Duodenal mucosa (tissue), 2 donors: ENCODE measurements around the gene HOXD1.

ENCODE experiments used
- H3K27ac ChIP-seq: one replicate; pipeline ENCODE4 v1.7.0; 2013; ENCODE audit warnings: low read depth, low read length
- H3K27me3 ChIP-seq, 2 donors: one replicate each; pipeline ENCODE4 v1.7.0; 2013; ENCODE audit warnings: low read length in 2 of 2, control low read depth in 1 of 2; ENCODE audit not compliant: insufficient read depth in 2 of 2, control insufficient read depth in 1 of 2
- H3K36me3 ChIP-seq, 2 donors: one replicate each; pipeline ENCODE4 v1.7.0; 2013; ENCODE audit warnings: low read length in 2 of 2, control low read depth in 1 of 2; ENCODE audit not compliant: insufficient read depth in 2 of 2, control insufficient read depth in 1 of 2
- H3K4me1 ChIP-seq, 2 donors: one replicate each; pipeline ENCODE4 v1.7.0; 2013; ENCODE audit warnings: low read length in 2 of 2, control low read depth in 1 of 2; ENCODE audit not compliant: insufficient read depth in 2 of 2, control insufficient read depth in 1 of 2
- H3K4me3 ChIP-seq, 2 donors: one replicate each; pipeline ENCODE4 v1.7.0; 2013; ENCODE audit warnings: low read length in 2 of 2, low read depth in 1 of 2
- H3K9ac ChIP-seq, 2 donors: one replicate each; pipeline ENCODE4 v1.7.0; 2013; ENCODE audit warnings: low read length in 2 of 2, low read depth in 1 of 2
- H3K9me3 ChIP-seq, 2 donors: one replicate each; pipeline ENCODE4 v1.7.0; 2013; ENCODE audit warnings: low read length in 2 of 2, control low read depth in 1 of 2; ENCODE audit not compliant: control insufficient read depth in 1 of 2

The HOXD1 gene

DNA sequence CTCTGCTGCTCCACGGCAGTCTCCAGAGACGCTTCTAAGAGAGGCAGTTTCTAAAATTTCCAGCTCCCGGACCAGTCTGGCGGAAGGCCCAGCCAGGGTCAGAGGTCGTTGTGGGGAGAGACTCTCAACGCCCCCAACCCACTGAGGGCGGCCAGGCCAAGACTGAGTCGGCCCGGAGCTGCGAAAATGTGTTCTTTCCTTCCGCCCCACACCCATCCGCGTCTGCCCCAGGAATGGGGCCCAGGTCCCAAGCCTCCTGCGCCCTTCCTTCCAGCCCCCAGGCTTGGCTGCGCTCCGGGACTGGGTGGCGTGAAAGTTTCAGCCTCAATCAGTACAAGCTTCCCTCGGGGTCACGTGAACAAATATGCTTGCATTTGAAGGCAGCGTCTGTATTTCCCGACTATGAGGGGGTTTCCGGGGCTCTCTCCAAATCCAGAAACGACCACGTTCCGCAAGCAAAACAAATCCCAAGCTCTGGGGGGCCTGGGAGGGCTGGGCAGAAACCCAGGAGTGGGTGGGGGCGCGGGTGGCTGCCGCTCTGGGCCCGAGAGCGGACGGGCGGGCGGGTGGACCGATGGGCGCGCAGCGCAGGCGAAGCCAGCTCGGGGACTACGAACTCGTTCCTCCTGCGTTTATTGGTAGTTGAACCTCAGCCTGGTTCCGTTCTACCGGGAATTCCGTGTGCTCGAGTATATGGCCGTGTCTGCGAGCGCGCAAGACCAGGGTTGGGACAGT lies 28.1 kb upstream of the HOXD1 start:
- Histone ChIP-seq H3K36me3 (no peaks in the 10 kb centered on the region), H3K4me1 (no peaks in the 10 kb centered on the region), H3K27ac (no peak overlapping the region), H3K9ac (no peak overlapping the region), H3K27me3 (peaks cover 92% of the 10 kb centered on the region in 2 donors), H3K4me3 (no peak overlapping the region), H3K9me3 (no peaks in the 10 kb centered on the region)

- no peaks in the 10 kb centered on the region for H3K4me1 ChIP-seq
- no peaks in the 10 kb centered on the region for H3K9me3 ChIP-seq
- no peak overlapping the region for H3K9ac ChIP-seq
- peak overlapping the region; percentile 20 for H3K27ac ChIP-seq
- peaks cover 92 to 93% of the 10 kb centered on the region in 2 donors for H3K27me3 ChIP-seq
- no peak overlapping the region for H3K4me3 ChIP-seq
- H3K36me3 ChIP-seq = no peaks in the 10 kb centered on the region
Observed at GRCh38 chr2:176160986-176161824, 27.3 kb upstream of the HOXD1 start.

DNA sequence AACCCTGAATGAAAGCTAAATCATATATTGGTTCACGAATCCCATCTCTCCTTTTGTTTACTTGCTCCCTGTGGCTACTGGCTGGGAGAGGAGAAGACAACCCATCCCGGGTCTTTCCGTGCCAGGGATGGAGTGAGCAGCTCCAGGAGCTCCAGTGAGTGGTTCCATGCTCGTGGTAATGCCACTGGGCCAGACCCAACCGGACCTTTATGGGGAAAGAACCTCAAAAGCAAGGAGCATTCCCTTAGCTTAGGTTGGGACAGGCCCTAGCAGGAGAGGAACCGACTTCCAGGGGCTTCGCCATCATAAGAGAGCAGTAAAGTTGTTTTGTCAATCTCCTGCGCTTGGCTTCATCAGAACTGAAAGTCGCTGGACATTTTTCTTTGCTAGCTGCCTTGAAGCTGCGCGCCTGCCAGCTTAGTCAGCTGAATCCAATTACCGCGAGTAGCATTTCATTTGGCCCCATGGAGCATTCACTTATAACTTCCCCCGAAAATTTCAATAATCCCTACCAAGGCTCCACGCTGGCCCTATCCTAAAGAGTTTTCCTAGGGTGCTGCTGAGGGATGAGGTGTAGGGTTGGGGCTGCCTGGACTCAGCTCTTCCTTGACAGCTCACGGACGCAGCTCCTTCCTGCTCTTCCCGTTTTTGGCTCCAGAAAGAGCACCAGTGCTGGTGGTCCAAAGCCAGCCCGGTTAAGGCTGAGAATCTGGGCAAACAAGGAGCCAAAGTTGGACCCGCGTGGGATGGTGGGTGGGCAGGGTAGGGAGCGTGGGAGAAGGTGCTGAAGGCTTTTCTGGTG lies 26.4 kb upstream of the HOXD1 start:
- no peaks in the 10 kb centered on the region for H3K4me1 ChIP-seq
- no peaks in the 10 kb centered on the region for H3K9me3 ChIP-seq
- peaks cover 88 to 95% of the 10 kb centered on the region in 2 donors for H3K27me3 ChIP-seq
- H3K27ac ChIP-seq = peak overlapping the region; percentile 20
- no peaks in the 10 kb centered on the region for H3K36me3 ChIP-seq
- H3K9ac ChIP-seq = no peak overlapping the region
- H3K4me3 ChIP-seq = no peak overlapping the region

DNA sequence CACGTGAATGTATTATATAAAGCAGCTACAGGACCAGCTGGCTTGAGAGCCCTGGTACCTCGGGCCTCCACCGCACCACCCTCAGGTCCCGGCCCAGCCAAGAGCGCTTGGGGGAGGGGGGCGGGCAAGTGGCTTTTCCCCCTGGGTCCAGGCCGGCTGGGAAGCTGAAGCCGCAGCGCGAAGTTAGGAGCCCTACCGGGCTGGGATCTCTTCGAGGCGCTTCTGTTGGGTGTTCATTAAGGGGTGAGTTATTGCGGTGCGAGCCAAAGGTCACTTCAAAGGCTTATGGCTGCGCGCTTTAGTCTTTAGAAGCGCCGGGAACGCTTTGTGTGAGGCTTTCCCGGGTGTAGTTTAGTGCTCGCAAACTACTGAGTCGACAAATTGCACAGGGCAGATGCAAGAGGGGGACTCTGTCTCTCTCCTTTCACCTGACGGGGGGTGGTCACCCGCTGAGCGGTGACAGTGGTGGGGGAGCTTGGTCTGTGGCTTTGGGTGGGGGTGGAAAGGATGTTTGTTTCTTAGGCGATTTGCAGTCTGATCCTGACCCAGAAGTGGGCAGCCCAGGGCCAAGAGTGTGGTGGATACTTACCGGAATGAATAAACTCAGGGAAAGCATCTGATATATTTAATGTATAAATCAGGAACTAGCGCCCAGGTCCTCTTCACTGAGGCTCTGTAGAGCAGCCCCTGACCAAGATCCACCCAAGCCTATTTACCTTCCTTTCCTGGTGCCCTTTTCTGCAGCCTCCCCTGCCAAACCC lies 25.4 kb upstream of the HOXD1 start:
- Histone ChIP-seq H3K4me1 (no peaks in the 10 kb centered on the region), H3K4me3 (no peak overlapping the region), H3K27ac (no peak overlapping the region), H3K9ac (no peak overlapping the region), H3K27me3 (peaks cover 83 to 95% of the 10 kb centered on the region in 2 donors), H3K9me3 (no peaks in the 10 kb centered on the region), H3K36me3 (no peaks in the 10 kb centered on the region)

DNA sequence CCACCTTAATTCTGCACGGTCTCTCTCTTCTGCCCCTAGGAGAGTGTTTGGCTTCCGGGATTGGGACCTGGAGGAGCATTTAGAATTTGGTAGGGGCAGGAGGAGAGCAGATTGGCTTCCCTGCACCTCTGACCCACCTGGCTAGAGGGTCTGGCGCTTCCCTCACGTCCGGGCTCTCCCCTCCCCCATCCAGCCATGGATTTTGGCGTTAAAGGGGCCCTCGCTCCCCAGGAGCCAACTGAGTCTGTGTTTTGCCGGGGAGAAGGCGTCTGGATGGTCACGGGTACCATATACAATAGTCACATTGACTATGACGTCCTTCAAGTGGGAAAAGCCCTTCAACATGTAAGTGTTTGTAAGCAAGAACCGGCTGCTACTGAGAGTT lies 24.8 kb upstream of the HOXD1 start:
- Histone ChIP-seq H3K9me3 (no peaks in the 10 kb centered on the region), H3K9ac (no peak overlapping the region), H3K36me3 (no peaks in the 10 kb centered on the region), H3K27ac (no peak overlapping the region), H3K27me3 (peaks cover 79 to 90% of the 10 kb centered on the region in 2 donors), H3K4me1 (no peaks in the 10 kb centered on the region), H3K4me3 (no peak overlapping the region)

DNA sequence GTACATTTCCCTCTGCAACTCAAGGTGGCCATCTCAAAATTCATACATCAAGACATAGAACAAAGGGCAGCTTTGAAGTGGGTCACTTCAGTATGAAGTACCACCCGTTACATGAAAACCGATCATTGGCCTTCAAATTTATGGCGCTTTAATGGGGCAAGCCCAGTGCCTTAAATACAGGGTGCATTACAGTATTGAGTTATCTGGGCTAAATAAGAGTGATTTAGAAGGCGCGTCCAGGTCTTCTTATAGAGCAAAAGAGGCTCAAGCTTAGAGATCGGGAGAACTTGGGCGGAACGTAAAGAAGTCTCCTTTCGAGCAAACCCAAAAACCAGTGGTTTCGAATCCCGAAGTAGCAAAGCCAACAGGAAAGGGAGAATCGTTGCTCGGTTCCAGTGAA lies 24.3 kb upstream of the HOXD1 start:
- no peaks in the 10 kb centered on the region for H3K36me3 ChIP-seq
- H3K4me1 ChIP-seq = no peaks in the 10 kb centered on the region
- no peak overlapping the region for H3K27ac ChIP-seq
- no peak overlapping the region for H3K4me3 ChIP-seq
- H3K9ac ChIP-seq = no peak overlapping the region
- H3K9me3 ChIP-seq = no peaks in the 10 kb centered on the region
- H3K27me3 ChIP-seq = peaks cover 79 to 89% of the 10 kb centered on the region in 2 donors

DNA sequence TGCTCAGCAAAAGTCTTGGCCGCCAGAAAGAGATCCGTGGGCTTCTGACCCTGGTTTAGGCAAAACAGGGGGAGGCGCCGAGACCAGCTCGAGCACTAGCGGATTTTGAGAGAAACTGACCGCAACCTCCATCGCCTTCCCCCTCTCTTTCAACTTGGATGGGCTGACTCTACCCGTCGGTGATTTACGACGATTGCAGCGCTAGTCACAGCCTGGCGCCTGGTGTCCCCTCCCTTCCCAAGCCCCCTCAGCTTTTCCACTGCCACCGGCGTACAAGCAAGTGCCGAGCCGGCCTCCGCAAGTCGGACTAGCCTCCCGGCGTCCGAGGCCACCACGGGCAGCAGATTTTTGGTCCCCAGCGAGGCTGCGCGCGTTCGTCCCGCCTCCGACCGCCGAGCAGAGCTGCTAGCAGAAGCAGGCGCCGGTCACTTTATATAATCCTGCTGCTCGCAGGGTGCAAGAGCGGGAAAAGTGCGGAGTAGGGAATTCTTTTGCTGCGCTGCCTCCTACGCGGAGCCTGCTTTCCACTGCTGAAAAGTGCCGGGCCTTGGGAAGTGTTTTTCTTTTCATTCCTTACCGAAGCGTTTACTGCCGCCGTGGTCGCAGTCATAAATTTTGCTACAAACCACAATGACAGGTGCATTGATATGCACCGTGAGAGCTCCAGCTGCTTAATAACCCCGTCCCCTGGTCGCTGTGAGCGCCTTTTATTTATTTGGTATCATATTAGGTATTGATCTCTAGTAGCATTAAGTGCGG lies 23.7 kb upstream of the HOXD1 start:
- Histone ChIP-seq H3K9me3 (no peaks in the 10 kb centered on the region), H3K27me3 (peaks cover 79 to 89% of the 10 kb centered on the region in 2 donors), H3K36me3 (no peaks in the 10 kb centered on the region), H3K4me1 (no peaks in the 10 kb centered on the region), H3K27ac (no peak overlapping the region), H3K9ac (no peak overlapping the region), H3K4me3 (no peak overlapping the region)

- Histone ChIP-seq H3K27ac (no peak overlapping the region), H3K9me3 (no peaks in the 10 kb centered on the region), H3K9ac (no peak overlapping the region), H3K4me1 (no peaks in the 10 kb centered on the region), H3K4me3 (no peak overlapping the region), H3K36me3 (no peaks in the 10 kb centered on the region), H3K27me3 (peaks cover 78 to 89% of the 10 kb centered on the region in 2 donors)
Observed at GRCh38 chr2:176165370-176166050, 23.0 kb upstream of the HOXD1 start.

- Histone ChIP-seq H3K9me3 (no peaks in the 10 kb centered on the region), H3K4me3 (no peak overlapping the region), H3K27me3 (peaks cover 78 to 89% of the 10 kb centered on the region in 2 donors), H3K36me3 (no peaks in the 10 kb centered on the region), H3K9ac (no peak overlapping the region), H3K27ac (no peak overlapping the region), H3K4me1 (no peaks in the 10 kb centered on the region)
Observed at GRCh38 chr2:176166272-176166671, 22.2 kb upstream of the HOXD1 start.
